DND-41 (cell line): ENCODE results near the gene SMARCD1.

Experiments
- ATAC-seq: fragments of 200-7000 bp; cut with Tn5 transposase; 3 replicates; pipeline ENCODE4 v1.9.1; 2021; ENCODE audit warnings: low read depth; ENCODE audit not compliant: insufficient read depth
- DNase-seq: peaks from one replicate; pipeline ENCODE4 v3.0.0-alpha.2; 2020
- H2AFZ ChIP-seq: 2 replicates; pipeline ENCODE4 v1.6.0; 2012; ENCODE audit warnings: low read depth, low read length
- H3K27ac ChIP-seq: 2 replicates; pipeline ENCODE4 v1.5.1; 2012; ENCODE audit warnings: low read length, inconsistent platforms
- H3K27me3 ChIP-seq: fragments of 200-600 bp; sonication (generic); 2 replicates; pipeline ENCODE4 v1.6.0; 2012; ENCODE audit warnings: low read length, mild to moderate bottlenecking, inconsistent platforms; ENCODE audit not compliant: insufficient read depth, poor library complexity
- H3K36me3 ChIP-seq: 2 replicates; pipeline ENCODE4 v1.5.1; 2012; ENCODE audit warnings: low read length, inconsistent platforms; ENCODE audit not compliant: insufficient read depth
- H3K4me1 ChIP-seq: 2 replicates; pipeline ENCODE4 v1.5.1; 2012; ENCODE audit warnings: mild to moderate bottlenecking, low read length; ENCODE audit not compliant: insufficient read depth
- H3K4me2 ChIP-seq: 2 replicates; pipeline ENCODE4 v1.6.0; 2012; ENCODE audit warnings: mild to moderate bottlenecking, moderate library complexity, low read length, inconsistent platforms; ENCODE audit not compliant: insufficient read depth
- H3K4me3 ChIP-seq, 2 experiments: fragments of 200-600 bp in 1 of 2; shearing (Covaris generic) in 1 of 2; 2 replicates each; pipeline ENCODE4 v1.5.1; 2012 to 2016; ENCODE audit warnings: inconsistent platforms in 2 of 2, low read length in 2 of 2, mild to moderate bottlenecking in 2 of 2, low read depth in 1 of 2, moderate library complexity in 1 of 2
- H3K79me2 ChIP-seq: 2 replicates; pipeline ENCODE4 v1.6.0; 2012; ENCODE audit warnings: low read length, inconsistent platforms; ENCODE audit not compliant: insufficient read depth
- H3K9ac ChIP-seq: 2 replicates; pipeline ENCODE4 v1.6.0; 2012; ENCODE audit warnings: low read depth, mild to moderate bottlenecking, inconsistent platforms, low read length, moderate library complexity
- H3K9me3 ChIP-seq: 2 replicates; pipeline ENCODE4 v1.5.1; 2012; ENCODE audit warnings: low read length, moderate library complexity, mild to moderate bottlenecking, inconsistent platforms; ENCODE audit not compliant: insufficient read depth, severe bottlenecking
- H4K20me1 ChIP-seq: 2 replicates; pipeline ENCODE4 v1.6.0; 2012; ENCODE audit warnings: low read length; ENCODE audit not compliant: insufficient read depth
- EZH2 ChIP-seq: IDR thresholded peaks from 3 replicates; pipeline ENCODE4 v1.6.1; 2012; ENCODE audit warnings: borderline replicate concordance, low read depth, mild to moderate bottlenecking, moderate library complexity, low read length, inconsistent platforms; ENCODE audit not compliant: severe bottlenecking
- TF ChIP-seq, protein P1 (sequence below): IDR thresholded peaks from 2 replicates; pipeline ENCODE4 v1.5.1; 2012; ENCODE audit warnings: borderline replicate concordance, low read length, moderate library complexity, mild to moderate bottlenecking; ENCODE audit not compliant: poor library complexity, severe bottlenecking; ENCODE audit errors: extremely low read depth

Gene SMARCD1

DNA sequence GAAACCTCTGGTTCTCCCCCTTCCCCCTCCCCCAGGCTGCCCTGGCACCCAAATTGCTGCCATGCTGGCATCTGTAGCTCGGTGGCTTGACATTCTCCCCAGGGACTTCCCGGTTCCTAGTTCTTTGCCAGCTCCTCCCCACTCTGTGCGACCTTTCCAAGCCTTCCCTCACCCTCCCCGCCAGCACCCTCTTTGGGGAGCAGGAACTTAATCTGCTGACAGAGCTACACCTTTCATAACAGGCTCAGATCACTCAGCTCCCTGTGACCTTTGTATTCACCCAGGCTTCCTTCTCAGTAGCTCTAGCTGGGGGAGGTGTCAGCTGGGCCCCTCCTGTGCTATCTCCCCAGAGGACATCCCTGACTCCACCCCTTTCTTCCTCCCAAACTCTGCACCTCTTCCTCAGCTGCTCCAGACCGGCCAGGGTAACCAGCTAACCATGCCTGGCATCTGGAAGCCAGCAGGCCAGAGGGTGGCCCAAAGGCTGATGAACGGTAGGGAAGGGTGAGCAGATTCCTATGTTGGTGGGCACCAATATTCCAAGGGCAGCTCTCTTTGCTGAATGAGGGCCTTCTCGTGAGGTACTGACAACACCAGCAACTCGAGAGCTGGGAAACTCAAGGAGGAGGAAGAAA lies 25.1 kb downstream of the SMARCD1 start:
- Histone ChIP-seq H3K4me2 (no peak overlapping the region), H3K27ac (no peak overlapping the region), H3K4me1 (peaks cover 33% of the 10 kb centered on the region), H3K4me3 (no peak overlapping the region), H3K79me2 (peaks cover 30% of the 10 kb centered on the region), H2AFZ (peak overlapping the region; percentile 23; the same call in 1 of the 2 replicates), H4K20me1 (peaks cover 2% of the 10 kb centered on the region), H3K9me3 (no peaks in the 10 kb centered on the region), H3K27me3 (no peaks in the 10 kb centered on the region), H3K9ac (peak overlapping the region; percentile 12), H3K36me3 (peaks cover 4% of the 10 kb centered on the region; the same call in 1 of the 2 replicates)
- DNase-seq (no peak), ATAC-seq (no peak)
- no peak for TF ChIP-seq EZH2
- TF ChIP-seq, protein P1, sequence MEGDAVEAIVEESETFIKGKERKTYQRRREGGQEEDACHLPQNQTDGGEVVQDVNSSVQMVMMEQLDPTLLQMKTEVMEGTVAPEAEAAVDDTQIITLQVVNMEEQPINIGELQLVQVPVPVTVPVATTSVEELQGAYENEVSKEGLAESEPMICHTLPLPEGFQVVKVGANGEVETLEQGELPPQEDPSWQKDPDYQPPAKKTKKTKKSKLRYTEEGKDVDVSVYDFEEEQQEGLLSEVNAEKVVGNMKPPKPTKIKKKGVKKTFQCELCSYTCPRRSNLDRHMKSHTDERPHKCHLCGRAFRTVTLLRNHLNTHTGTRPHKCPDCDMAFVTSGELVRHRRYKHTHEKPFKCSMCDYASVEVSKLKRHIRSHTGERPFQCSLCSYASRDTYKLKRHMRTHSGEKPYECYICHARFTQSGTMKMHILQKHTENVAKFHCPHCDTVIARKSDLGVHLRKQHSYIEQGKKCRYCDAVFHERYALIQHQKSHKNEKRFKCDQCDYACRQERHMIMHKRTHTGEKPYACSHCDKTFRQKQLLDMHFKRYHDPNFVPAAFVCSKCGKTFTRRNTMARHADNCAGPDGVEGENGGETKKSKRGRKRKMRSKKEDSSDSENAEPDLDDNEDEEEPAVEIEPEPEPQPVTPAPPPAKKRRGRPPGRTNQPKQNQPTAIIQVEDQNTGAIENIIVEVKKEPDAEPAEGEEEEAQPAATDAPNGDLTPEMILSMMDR: no peak

DNA sequence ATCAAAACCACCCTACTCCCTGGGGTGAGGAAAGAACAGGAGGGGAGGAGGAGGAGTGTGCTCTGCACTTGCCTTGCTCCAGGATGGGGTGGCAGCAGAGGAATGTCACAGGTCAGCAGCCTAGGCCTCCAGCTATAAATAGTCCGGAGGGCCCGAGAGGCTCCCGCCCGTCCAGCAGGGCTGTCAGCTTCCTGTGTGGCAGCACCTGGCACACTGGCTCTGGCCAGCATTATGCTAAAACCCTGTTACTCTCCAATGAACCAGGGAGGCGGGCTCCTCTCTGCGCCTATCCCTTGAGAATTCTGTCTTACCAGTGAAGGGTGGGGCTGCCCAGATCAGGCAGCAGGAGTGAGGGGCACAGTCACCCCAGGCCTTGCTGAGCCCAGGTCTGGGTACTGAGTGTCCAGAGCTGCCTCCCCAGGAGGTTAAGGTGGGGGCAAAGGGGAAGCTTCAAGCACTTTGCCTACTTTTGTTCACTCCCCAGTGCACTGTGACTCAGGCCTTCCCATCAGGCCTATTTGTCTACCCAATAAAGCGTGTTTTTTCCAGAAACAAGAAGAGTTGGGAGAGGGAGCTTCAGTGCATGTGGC lies 25.7 kb downstream of the SMARCD1 start:
- Histone ChIP-seq H3K4me1 (peaks cover 33% of the 10 kb centered on the region), H3K9me3 (no peaks in the 10 kb centered on the region), H2AFZ (peak overlapping the region; percentile 80), H3K27me3 (no peaks in the 10 kb centered on the region), H3K36me3 (peaks cover 8% of the 10 kb centered on the region), H4K20me1 (peaks cover 2% of the 10 kb centered on the region), H3K4me2 (peak overlapping the region; percentile 80), H3K4me3 (peak overlapping the region in 1 of 2 experiments; percentile 57; a peak in 1 of 4 replicates), H3K9ac (peak overlapping the region; percentile 42), H3K79me2 (peaks cover 36% of the 10 kb centered on the region), H3K27ac (no peak overlapping the region)
- TF ChIP-seq EZH2: no peak
- TF ChIP-seq, protein P1: no peak
- no peak for DNase-seq
- ATAC-seq: no peak

DNA sequence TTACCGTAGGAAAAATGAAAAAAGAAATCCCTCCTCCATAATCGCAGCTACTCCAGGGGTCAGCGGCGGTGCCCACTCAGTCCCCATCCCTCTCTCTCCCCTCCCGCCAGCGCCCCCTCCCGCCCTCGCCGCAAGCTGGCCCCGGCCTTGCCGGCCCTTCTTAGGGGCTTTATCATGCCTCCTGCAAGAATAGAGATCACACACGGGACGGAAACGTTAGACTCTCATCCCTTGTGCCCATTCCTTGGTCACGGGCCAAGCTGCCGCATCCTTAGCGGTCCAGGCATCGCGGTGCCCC lies 26.2 kb downstream of the SMARCD1 start:
- TF ChIP-seq, protein P1: no peak
- no peak for TF ChIP-seq EZH2
- H3K4me3 ChIP-seq: peak overlapping the region in 1 of 2 experiments; percentile 57; a peak in 2 of 4 replicates
- H4K20me1 ChIP-seq: peaks cover 2% of the 10 kb centered on the region
- H3K27ac ChIP-seq: 0 out of 2 replicates have a peak overlapping the region, but pooled peaks have one; percentile 48
- H3K4me1 ChIP-seq: peaks cover 33% of the 10 kb centered on the region
- DNase-seq: no peak
- peaks cover 13% of the 10 kb centered on the region for H3K36me3 ChIP-seq
- peak overlapping the region; percentile 80 for H3K4me2 ChIP-seq
- H3K79me2 ChIP-seq: peaks cover 41% of the 10 kb centered on the region
- H3K9ac ChIP-seq: peak overlapping the region; percentile 42
- peak overlapping the region; percentile 80 for H2AFZ ChIP-seq
- no peaks in the 10 kb centered on the region for H3K27me3 ChIP-seq
- no peak for ATAC-seq
- H3K9me3 ChIP-seq: no peaks in the 10 kb centered on the region
